ENCODE results near the gene TGFB2. TPM values are rescaled to one million over a fixed set of nuclear protein-coding genes. Genes with fewer than 3 reads are reported as not detected.

Gene TGFB2
- total RNA-seq, 1 experiment from 2014 or later: 0.92 TPM

DNA sequence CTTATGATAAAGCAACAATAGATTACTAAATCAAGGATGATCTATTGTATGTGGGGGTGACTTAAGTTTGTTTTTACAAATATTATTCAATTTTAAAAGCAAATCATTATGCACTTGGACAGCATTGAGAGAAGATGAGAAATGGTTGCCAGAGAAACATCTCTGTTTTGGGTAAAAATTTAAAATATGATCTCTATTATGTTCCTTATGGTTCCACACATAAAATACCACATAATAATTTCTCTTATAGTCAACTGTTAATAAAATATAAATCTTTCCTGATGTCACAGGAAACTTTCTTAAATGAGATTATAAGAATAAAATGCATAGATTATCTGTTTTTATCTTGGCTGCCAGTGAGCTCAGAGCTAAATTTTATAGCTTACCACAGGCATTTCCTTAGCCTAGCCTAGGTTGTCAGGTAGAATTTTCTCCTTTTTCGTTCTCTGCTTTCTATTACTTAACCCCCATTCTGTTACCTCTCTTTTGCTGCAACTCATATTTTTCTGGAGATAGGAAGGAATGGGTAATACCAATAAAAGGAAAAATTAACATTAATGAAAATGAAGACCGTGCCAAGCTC lies 109.7 kb downstream of the TGFB2 start:
- no peak overlapping the region for H3K4me3 ChIP-seq
- no peak for DNase-seq
- H3K27me3 ChIP-seq: no peaks in the 10 kb centered on the region
- H3K9me3 ChIP-seq: no peaks in the 10 kb centered on the region; the same call in 1 of the 2 replicates
- H3K36me3 ChIP-seq: no peaks in the 10 kb centered on the region

DNA sequence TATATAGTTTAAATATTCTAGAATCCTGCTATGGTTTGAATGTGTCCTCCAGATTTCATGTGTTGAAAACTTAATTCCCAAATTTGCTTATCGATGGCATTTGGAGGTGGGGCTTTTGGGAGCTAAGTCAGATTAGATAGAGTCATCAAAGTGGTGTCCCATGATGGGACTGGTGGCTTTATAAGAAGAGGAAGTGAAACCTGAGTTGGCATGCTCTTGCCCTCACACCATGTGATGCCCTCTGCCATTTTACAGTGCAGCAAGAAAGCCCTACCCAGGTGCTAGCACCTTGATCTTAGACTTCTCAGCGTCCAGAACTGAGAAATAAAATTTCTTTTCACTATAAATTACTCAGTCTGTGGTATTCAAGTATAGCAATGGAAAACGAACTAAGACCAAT lies 111.3 kb downstream of the TGFB2 start:
- DNase-seq: no peak

DNA sequence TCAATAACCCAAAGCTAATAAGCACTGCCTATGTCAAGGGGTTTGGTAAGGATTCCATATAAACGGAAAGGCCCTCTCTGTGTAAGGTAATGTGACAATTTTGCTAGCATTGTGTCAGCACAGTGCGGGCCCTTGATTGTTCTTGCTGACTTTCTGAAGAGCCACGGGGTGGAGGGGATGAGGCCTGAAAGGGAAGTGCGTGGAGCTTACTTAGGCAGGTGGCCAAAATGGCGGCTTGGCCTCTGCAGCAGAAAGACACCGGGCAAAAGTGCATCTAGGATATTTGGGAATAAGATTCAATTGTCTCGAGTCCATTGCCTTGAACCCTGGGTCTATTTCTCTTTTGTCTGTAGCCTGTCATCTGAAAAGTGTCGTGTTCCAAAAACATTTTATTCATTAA lies 114.3 kb downstream of the TGFB2 start:
- H3K4me3 ChIP-seq: no peak overlapping the region

More for the DNA sequence above, 111.3 kb downstream of the TGFB2 start:
- Histone ChIP-seq H3K36me3 (no peaks in the 10 kb centered on the region), H3K4me3 (no peak overlapping the region), H3K9me3 (no peaks in the 10 kb centered on the region; the same call in 1 of the 2 replicates), H3K27me3 (no peaks in the 10 kb centered on the region)

DNA sequence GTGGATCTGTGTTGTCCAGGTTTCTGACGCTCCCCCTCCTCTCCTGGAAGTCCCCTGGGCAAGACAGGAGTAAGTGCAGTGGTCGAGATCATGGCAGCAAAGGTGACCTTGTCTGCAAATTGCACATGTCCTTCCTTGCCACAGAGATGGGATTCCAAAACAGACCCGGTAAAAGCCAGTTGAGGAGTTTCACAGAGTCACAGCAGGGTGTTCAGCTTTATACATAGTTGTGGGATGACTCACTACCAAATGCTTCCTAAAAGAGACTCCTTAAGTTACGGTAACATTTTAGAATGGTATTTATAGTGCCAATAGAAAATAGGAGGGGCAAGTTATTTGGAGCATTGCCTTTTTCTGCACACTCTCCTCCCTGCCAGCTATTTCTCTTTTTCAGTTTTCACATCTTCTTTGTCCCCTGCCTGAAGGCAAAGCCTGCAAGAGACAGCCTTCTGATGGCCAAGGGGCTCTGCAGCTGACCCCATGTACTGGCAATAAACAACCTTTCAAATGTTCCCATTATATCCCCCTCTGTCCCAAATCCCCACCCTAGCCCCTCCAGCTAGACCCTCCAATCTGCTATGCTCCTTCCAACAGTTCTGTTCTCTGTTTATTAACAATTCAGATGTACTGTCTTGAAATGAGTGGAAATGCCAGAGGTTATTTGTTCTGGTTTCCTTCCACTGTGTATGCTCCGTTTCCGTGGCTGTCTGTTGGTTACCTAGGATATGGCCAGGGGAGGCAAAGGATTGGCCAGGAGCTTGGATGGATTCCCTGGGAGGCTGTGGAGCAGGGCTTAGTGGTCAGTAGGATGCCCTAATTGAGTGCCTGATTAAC lies 115.0 kb downstream of the TGFB2 start:
- Histone ChIP-seq H3K27me3 (no peaks in the 10 kb centered on the region), H3K4me3 (no peak overlapping the region), H3K36me3 (no peaks in the 10 kb centered on the region), H3K9me3 (peaks cover 3% of the 10 kb centered on the region; the same call in 1 of the 2 replicates)
- peak; percentile 68 for DNase-seq

More for the DNA sequence above, 114.3 kb downstream of the TGFB2 start:
- H3K27me3 ChIP-seq: no peaks in the 10 kb centered on the region
- peaks cover 3% of the 10 kb centered on the region; the same call in 1 of the 2 replicates for H3K9me3 ChIP-seq
- DNase-seq: no peak
- H3K36me3 ChIP-seq: no peaks in the 10 kb centered on the region

DNA sequence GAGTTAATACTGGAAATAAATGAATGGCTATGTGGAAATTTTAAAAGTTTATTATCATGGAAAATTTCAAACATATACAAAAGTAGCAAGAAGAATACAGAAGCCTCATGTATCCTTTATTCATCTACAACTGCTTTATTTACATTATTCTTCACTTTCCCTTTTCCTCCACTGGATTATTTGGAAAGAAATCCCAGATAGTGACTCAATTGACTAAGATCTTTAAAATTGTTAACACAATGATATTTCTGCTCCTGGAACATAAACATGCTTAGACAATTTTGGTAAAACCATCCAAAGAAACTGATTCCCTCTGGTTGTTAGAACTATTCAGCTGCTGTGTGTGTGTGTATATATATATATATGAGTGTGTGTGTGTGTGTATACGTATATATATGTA lies 116.2 kb downstream of the TGFB2 start:
- Histone ChIP-seq H3K4me3 (no peak overlapping the region), H3K9me3 (peaks cover 3% of the 10 kb centered on the region; the same call in 1 of the 2 replicates), H3K36me3 (no peaks in the 10 kb centered on the region), H3K27me3 (no peaks in the 10 kb centered on the region)
- no peak for DNase-seq

DNA sequence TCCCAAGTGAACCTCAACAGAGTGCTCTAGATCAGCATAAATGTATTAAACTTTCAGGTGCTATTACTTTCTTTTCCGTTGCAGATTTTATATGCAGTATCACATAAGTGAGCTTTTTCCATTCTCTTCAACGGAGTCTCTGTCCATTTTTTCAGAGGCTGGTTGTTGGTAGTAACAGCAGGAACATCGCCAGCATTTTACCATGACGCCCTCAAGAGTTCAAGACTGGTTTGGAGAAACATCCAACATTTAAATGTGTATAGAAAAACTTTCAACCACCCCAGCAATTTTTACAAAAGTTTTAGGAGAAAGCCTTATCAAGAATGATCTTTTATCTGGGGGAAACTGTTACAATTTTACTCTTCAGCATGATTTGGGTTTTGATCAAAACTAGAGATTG lies 117.0 kb downstream of the TGFB2 start:
- H3K27me3 ChIP-seq: no peaks in the 10 kb centered on the region
- H3K9me3 ChIP-seq: peaks cover 3% of the 10 kb centered on the region; the same call in 1 of the 2 replicates
- H3K36me3 ChIP-seq: no peaks in the 10 kb centered on the region
- H3K4me3 ChIP-seq: no peak overlapping the region
- no peak for DNase-seq

DNA sequence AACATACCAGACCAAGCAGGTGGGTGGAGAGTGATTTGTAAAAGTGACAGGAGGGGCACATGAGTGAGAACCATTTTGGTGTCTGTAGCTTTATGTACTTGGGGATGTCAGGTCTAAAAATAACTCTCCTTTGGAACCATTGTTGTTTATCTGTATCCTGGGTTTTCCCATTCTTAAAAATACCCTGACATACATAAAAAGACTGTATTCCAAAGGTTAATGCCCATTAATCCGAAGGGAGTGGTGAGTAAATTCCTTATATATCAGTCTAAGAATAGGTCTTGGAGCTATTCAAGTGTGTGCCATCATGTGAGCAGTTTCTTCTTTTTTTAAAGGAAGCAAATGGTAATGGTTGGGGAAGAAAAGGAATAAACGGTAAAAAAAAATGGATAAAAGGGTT lies 117.5 kb downstream of the TGFB2 start:
- no peak overlapping the region for H3K4me3 ChIP-seq
- H3K9me3 ChIP-seq: peaks cover 3% of the 10 kb centered on the region; the same call in 1 of the 2 replicates
- DNase-seq: no peak
- no peaks in the 10 kb centered on the region for H3K36me3 ChIP-seq
- no peaks in the 10 kb centered on the region for H3K27me3 ChIP-seq

DNA sequence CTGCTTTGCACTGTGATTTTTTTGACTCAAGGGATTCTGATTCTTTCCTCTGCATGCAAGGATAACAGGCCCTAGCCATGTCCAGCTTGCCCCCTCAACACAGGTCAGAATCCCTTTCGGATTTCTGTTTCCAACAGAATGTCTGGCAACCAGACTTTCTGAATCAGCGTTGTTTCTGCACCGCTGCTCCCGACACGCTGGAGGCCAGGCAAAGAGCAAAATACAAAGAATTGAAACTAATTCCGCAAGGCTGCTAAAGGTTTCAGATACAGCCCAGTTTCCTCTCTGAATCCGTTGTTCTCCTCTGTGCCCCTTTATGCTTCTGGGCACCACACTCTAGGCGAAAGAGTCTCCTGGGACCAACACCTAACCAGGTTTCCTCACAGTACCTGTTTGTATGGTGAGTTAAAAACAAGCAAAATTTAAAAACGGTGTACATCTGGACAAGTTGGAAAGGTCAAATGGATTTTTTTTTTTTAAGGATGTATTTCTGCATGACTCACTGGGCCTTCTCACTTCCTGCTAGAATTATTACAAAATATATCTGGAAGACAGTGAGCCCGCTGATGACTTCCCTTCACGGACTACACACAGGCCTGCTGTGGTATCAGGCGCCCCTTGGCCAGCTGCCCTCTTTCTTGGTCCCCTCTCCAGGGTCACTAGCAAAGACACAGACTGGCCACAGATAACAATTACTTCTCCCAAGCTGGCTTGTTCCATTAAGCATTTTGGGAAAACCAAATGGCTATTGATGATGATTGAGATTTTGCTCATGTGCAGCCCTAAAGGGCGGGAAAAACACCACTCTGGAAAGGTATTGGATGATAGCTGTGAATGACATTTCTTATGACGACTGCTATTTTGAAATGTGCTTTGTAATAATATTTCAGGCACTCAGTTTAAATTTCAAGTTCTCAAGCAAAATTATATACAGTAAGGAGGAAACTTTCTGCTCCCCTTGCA lies 118.3 kb downstream of the TGFB2 start:
- DNase-seq: peak; percentile 50
- H3K27me3 ChIP-seq: no peaks in the 10 kb centered on the region
- H3K36me3 ChIP-seq: no peaks in the 10 kb centered on the region
- H3K9me3 ChIP-seq: peaks cover 3% of the 10 kb centered on the region; the same call in 1 of the 2 replicates
- no peak overlapping the region for H3K4me3 ChIP-seq

DNA sequence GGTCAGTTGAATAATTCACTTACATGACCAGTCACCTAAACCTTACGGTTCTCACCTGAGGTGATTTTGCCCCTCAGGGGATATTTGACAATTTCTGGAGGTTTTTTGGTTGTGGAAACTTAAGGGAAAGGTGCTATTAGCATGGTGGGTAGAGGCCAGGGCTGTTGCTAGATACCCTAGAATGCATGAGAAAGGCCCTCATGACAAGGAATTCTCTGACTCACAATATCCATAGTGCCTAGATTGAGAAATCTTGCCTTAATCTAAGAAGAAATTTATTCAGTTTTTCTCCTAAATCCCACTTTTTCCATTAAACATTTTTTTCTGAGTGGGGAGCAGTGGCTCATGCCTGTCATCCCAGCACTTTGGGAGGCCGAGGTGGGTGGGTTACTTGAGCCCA lies 119.7 kb downstream of the TGFB2 start:
- DNase-seq: no peak
- no peak overlapping the region for H3K4me3 ChIP-seq

DNA sequence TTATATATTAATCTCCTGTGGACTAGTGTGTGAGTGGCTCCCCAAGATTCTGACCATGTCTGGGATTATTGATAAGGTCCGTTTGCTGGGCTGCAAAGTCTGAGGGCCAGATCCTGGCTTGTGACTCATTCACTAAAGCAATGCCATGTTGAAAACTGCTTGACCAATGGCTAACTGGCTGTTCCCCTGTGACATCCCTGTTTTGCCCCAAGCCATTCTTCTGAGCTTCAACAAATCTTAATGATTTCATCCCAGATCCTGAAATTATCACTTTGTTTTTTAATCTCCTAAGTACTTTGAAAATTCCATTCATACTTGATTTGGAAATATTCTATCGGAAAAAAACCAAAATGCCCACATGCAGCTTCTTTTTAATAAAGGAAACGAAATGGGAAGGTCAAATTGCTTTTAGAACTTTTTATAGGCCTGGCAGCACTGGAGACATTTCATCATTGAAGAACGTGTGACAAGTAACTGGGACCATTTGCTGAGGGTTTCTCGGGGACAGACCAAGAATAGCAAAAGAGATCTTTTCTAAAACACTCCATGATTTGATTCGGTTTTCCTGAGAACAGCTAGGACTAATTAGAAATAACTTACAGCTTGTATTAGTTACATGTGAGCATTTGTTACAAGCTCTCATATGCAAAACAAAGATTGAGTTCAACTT lies 121.3 kb downstream of the TGFB2 start:
- Histone ChIP-seq H3K27me3 (no peaks in the 10 kb centered on the region), H3K9me3 (peaks cover 3% of the 10 kb centered on the region), H3K36me3 (no peaks in the 10 kb centered on the region), H3K4me3 (no peak overlapping the region)
- DNase-seq: no peak

More for the DNA sequence above, 119.7 kb downstream of the TGFB2 start:
- Histone ChIP-seq H3K27me3 (no peaks in the 10 kb centered on the region), H3K9me3 (peaks cover 3% of the 10 kb centered on the region), H3K36me3 (no peaks in the 10 kb centered on the region)

DNA sequence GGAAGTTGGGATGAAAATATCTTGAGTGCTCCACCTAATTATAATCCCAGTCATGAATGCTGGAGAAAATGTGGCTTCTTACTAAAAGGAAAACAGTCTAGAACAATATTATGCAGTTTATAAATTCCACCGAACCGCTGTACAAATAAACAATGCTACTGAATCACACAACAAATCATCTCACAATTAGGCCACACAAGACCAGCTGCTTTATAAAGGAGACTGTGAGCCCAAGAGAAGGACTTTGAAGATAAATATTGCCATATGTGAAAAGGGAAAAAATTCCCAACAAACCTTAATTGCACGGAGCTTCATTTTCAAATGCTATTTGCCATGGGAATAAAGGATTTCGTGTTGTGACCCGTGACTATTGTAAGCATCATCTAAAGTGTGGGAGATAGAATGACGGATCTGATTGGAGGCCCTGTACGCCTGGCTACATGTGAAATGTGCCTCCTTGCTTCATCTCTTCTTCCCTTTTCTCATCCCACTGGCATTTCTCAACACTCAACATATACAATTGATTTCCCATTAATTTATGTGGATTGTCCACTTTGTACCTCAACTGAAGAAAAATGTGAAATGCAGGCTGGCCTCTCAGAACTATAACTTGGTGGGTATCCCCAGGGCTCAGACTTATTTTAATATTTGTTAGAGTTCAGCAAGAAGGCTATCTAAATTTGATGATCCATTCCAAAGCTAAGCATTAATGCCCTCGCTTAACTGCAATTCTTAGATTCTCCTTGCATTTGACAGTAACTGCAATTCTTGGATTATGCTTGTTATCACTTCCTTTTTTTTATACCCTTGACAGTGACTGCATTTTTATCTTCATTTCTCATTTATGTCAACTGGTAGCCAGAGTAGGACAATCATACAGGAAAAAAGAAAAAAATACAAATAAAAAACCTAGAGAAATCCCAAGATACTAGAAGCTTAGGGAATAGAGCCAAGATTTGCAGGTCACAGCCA lies 122.3 kb downstream of the TGFB2 start:
- H3K9me3 ChIP-seq: peaks cover 3% of the 10 kb centered on the region
- H3K27me3 ChIP-seq: no peaks in the 10 kb centered on the region
- no peak overlapping the region for H3K4me3 ChIP-seq
- no peak for DNase-seq
- no peaks in the 10 kb centered on the region for H3K36me3 ChIP-seq

DNA sequence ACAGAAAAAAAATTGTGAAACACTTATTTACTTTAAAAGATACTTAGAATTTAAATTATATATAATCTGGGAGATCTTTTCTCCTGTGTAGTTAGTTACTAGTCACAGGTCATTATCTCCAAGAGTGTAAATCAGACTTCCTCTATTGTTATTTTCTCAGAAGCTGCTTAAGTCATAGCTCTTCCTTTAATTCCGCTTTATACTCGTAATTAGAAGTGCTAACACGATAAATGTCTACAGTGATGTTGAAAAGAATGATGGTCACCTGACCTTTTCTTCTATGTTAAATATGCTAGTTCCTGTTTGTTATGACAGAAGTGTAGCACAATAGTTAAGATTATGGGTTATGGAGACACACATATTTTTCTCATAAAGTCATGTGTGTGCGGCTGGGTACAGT lies 123.6 kb downstream of the TGFB2 start:
- Histone ChIP-seq H3K9me3 (peaks cover 1% of the 10 kb centered on the region), H3K36me3 (no peaks in the 10 kb centered on the region), H3K27me3 (no peaks in the 10 kb centered on the region), H3K4me3 (no peak overlapping the region)
- no peak for DNase-seq

DNA sequence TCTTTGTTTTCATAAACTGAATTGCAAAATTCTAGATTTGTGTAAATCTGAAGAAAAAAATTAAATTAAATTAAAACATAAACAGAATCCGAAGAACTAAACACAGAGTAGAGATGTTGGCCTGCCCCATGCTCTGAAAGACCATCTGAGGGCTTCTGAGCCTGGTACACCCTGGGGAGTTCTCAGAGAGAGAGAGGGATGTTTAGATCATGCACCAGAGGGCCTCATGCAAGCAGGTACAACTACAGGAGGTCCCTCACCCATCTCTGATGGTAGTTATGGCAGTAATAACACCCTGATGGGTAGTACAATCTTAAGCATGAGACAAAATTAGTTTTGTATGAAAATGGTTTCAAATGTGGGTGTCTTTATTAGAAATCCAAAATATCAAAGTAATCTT lies 127.7 kb downstream of the TGFB2 start:
- Histone ChIP-seq H3K36me3 (no peaks in the 10 kb centered on the region), H3K27me3 (no peaks in the 10 kb centered on the region), H3K9me3 (peaks cover 2% of the 10 kb centered on the region; the same call in 1 of the 2 replicates), H3K4me3 (no peak overlapping the region)
- DNase-seq: no peak

DNA sequence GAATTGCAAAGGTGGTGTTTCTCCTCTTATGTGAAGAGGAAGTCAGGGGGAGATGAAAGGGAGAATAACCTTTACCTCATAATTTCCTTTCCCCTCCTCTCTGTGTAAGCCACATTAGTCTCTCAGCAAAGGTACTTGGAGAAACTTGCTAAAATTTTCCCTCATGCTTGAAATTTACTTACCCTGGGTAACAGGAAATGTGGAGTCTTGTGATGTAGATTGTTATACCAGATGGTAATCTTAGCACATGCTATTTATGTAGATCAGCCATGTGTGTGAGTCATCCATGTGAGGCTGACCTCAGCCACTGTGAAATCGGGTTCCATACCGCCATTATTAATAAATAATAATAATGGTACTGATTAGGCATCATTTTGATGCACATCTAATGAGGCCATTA lies 128.4 kb downstream of the TGFB2 start:
- Histone ChIP-seq H3K36me3 (no peaks in the 10 kb centered on the region), H3K27me3 (no peaks in the 10 kb centered on the region), H3K4me3 (no peak overlapping the region), H3K9me3 (peaks cover 2% of the 10 kb centered on the region; the same call in 1 of the 2 replicates)
- DNase-seq: no peak

DNA sequence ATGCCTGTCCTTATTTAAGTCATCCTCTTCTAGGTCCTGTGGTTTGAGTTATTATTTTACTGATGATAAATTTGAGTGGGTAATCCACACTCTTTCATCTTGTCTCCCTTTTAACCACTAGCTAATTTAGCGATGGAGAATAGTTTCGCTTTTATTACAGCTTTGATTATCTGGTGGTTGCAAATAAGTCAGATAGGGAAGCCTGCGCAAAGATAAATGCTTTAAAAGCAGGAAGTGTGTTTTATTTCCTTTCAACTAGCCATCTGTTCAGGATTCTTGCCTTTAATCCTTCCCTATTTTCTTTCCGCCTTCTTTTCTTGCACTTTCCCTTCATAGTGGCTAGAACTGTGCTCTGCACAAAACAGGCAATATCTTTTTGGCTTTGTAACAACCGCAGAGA lies 129.0 kb downstream of the TGFB2 start:
- no peak for DNase-seq
- Histone ChIP-seq H3K27me3 (no peaks in the 10 kb centered on the region), H3K9me3 (peaks cover 2% of the 10 kb centered on the region; the same call in 1 of the 2 replicates), H3K36me3 (no peaks in the 10 kb centered on the region), H3K4me3 (no peak overlapping the region)
